Measurements from ENCODE around the gene RTN3. TPM values are rescaled to one million over a fixed set of nuclear protein-coding genes. Genes with fewer than 3 reads are reported as not detected.
"Not testable (repeated sequence)": the region's sequence is repeated elsewhere in the genome, so short reads cannot be mapped to it uniquely, and the experiment has no call there.

The RTN3 gene, protein sequence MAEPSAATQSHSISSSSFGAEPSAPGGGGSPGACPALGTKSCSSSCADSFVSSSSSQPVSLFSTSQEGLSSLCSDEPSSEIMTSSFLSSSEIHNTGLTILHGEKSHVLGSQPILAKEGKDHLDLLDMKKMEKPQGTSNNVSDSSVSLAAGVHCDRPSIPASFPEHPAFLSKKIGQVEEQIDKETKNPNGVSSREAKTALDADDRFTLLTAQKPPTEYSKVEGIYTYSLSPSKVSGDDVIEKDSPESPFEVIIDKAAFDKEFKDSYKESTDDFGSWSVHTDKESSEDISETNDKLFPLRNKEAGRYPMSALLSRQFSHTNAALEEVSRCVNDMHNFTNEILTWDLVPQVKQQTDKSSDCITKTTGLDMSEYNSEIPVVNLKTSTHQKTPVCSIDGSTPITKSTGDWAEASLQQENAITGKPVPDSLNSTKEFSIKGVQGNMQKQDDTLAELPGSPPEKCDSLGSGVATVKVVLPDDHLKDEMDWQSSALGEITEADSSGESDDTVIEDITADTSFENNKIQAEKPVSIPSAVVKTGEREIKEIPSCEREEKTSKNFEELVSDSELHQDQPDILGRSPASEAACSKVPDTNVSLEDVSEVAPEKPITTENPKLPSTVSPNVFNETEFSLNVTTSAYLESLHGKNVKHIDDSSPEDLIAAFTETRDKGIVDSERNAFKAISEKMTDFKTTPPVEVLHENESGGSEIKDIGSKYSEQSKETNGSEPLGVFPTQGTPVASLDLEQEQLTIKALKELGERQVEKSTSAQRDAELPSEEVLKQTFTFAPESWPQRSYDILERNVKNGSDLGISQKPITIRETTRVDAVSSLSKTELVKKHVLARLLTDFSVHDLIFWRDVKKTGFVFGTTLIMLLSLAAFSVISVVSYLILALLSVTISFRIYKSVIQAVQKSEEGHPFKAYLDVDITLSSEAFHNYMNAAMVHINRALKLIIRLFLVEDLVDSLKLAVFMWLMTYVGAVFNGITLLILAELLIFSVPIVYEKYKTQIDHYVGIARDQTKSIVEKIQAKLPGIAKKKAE
- total RNA-seq = 116 TPM
- long read RNA-seq, transcript RTN3-208 (7 exons, 2,532 nt) = major isoform, 215 of 246 reads
- long read RNA-seq, transcript RTN3-203 (6 exons, 2,524 nt) = minor isoform, 11 of 246 reads
- long read RNA-seq, partial matches to known transcripts = 3 of 246 reads
- long read RNA-seq, other reads (novel, unspliced or antisense) = 14 of 246 reads

GRCh38 chr11:63681321-63682065 lies at the start of gene RTN3:
RTN3 (plus strand) TSS chr11:63681500; CDS start chr11:63681637, 137 bp downstream.
- intact Hi-C loops (cut with DNase I) = no loop called here
- Histone ChIP-seq H3K27ac (peak within 1 kb of the TSS; percentile 92), H3K9me3 (no peaks in the 10 kb centered on the region), H3K36me3 (no peaks in the 10 kb centered on the region), H3K4me1 (peaks cover 29% of the 10 kb centered on the region), H3K4me3 (peak within 1 kb of the TSS; percentile 92), H3K27me3 (no peaks in the 10 kb centered on the region)
- peak; percentile 99 for DNase-seq
- TF ChIP-seq, protein P1, sequence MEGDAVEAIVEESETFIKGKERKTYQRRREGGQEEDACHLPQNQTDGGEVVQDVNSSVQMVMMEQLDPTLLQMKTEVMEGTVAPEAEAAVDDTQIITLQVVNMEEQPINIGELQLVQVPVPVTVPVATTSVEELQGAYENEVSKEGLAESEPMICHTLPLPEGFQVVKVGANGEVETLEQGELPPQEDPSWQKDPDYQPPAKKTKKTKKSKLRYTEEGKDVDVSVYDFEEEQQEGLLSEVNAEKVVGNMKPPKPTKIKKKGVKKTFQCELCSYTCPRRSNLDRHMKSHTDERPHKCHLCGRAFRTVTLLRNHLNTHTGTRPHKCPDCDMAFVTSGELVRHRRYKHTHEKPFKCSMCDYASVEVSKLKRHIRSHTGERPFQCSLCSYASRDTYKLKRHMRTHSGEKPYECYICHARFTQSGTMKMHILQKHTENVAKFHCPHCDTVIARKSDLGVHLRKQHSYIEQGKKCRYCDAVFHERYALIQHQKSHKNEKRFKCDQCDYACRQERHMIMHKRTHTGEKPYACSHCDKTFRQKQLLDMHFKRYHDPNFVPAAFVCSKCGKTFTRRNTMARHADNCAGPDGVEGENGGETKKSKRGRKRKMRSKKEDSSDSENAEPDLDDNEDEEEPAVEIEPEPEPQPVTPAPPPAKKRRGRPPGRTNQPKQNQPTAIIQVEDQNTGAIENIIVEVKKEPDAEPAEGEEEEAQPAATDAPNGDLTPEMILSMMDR (IDR thresholded peaks at IDR 0.05) = peak; percentile 14
- ATAC-seq = peak; percentile 98

GRCh38 chr11:63635762-63636465 lies 45.4 kb upstream of the RTN3 start:
- intact Hi-C loops (cut with DNase I) = loop anchor here (10.0 kb wide), 1 partner anchor 161 kb away; no protein-coding TSS in a partner anchor
- Histone ChIP-seq H3K4me1 (no peaks in the 10 kb centered on the region), H3K27ac (no peak overlapping the region), H3K27me3 (no peaks in the 10 kb centered on the region), H3K9me3 (no peaks in the 10 kb centered on the region), H3K4me3 (no peak overlapping the region), H3K36me3 (peaks cover 60% of the 10 kb centered on the region)
- TF ChIP-seq, protein P1 (IDR thresholded peaks at IDR 0.05) = peak; percentile 81
- DNase-seq (no peak), ATAC-seq (peak; percentile 93)

DNA sequence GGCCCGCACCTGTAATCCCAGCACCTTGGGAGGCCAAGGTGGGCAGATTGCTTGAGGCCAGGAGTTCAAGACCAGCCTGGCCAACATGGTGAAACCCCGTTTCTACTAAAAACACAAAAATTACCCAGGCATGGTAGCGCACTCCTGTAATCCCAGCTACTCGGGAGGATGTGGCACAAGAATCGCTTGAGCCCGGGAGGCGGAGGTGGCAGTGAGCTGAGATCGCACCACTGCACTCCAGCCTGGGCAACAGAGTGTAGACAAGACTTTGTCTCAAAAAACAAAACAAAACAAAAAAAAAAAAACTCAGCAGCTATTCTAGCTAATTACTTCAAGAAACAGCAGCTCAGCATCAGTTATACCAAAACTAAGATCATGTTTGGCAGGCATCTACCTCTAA lies 42.9 kb upstream of the RTN3 start:
- not testable (repeated sequence) for ATAC-seq, DNase-seq, H3K27me3 ChIP-seq, H3K27ac ChIP-seq, H3K9me3 ChIP-seq, H3K4me1 ChIP-seq, H3K4me3 ChIP-seq
- H3K36me3 ChIP-seq = peaks cover 60% of the 10 kb centered on the region
- intact Hi-C loops (cut with DNase I) = loop anchor here (10.0 kb wide), 1 partner anchor 164 kb away; no protein-coding TSS in a partner anchor

DNA sequence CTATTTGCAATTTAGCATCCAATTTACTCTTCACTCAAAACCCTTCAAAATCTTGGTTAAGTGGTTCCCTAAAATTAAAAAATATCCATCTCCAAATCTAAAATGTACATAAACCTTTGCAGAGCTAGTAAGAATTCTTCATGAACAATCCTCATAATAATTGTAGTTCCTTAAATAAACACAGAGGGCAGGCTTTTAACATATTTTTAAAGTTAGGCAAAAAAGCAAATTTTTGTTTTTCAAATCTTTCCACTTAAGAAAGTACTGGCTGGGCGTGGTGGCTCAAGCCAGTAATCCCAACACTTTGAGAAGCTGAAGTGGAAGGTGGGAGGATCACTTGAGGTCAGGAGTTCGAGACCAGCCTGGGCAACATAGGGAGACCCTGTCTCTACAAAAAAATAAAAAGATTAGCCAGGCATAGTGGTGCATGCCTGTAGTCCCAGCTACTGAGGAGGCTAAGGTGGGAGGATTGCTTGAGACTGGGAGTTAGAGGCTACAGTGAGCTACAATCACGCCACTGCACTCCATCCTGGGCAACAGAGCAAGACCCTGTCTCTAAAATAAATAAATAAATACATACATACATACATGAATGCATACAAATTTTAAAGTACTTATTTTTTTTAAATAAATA lies 42.0 kb upstream of the RTN3 start:
- ATAC-seq (no peak), DNase-seq (no peak)
- H3K27ac ChIP-seq = no peak overlapping the region
- H3K27me3 ChIP-seq = no peaks in the 10 kb centered on the region
- TF ChIP-seq, protein P1 (IDR thresholded peaks at IDR 0.05) = peak; percentile 54
- no peaks in the 10 kb centered on the region for H3K9me3 ChIP-seq
- no peak overlapping the region for H3K4me3 ChIP-seq
- intact Hi-C loops (cut with DNase I) = loop anchor here (10.0 kb wide), 1 partner anchor 165 kb away; no protein-coding TSS in a partner anchor
- peaks cover 67% of the 10 kb centered on the region for H3K36me3 ChIP-seq
- no peaks in the 10 kb centered on the region for H3K4me1 ChIP-seq

DNA sequence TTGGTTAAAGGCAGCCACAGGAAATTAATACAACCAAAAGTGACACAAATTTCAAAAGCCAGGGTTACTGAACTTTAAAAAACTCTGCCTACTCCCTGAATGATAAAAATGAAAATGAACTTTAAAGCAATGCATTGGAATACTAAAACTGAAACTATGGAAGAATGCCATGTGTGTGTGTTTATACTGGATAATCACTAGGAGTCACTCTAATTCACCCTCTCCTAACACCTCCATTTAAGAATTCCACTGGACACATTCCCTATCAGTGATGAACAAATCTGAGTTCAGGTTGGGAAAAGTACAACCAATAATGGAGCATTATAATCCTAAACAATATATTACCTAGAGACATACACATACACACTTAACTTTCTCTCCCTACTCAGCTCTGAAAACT lies 39.6 kb upstream of the RTN3 start:
- no peak for ATAC-seq
- H3K4me3 ChIP-seq = no peak overlapping the region
- intact Hi-C loops (cut with DNase I) = no loop called here
- peaks cover 67% of the 10 kb centered on the region for H3K36me3 ChIP-seq
- TF ChIP-seq, protein P1 (IDR thresholded peaks at IDR 0.05) = no peak
- DNase-seq = no peak
- H3K4me1 ChIP-seq = no peaks in the 10 kb centered on the region
- H3K27me3 ChIP-seq = no peaks in the 10 kb centered on the region
- no peaks in the 10 kb centered on the region for H3K9me3 ChIP-seq
- no peak overlapping the region for H3K27ac ChIP-seq

Data from upper lobe of right lung (tissue), 1 donor.